ENCODE data around the gene DIDO1.
"Not testable (repeated sequence)": the region's sequence is repeated elsewhere in the genome, so short reads cannot be mapped to it uniquely, and the experiment has no call there.

The DIDO1 gene

DNA sequence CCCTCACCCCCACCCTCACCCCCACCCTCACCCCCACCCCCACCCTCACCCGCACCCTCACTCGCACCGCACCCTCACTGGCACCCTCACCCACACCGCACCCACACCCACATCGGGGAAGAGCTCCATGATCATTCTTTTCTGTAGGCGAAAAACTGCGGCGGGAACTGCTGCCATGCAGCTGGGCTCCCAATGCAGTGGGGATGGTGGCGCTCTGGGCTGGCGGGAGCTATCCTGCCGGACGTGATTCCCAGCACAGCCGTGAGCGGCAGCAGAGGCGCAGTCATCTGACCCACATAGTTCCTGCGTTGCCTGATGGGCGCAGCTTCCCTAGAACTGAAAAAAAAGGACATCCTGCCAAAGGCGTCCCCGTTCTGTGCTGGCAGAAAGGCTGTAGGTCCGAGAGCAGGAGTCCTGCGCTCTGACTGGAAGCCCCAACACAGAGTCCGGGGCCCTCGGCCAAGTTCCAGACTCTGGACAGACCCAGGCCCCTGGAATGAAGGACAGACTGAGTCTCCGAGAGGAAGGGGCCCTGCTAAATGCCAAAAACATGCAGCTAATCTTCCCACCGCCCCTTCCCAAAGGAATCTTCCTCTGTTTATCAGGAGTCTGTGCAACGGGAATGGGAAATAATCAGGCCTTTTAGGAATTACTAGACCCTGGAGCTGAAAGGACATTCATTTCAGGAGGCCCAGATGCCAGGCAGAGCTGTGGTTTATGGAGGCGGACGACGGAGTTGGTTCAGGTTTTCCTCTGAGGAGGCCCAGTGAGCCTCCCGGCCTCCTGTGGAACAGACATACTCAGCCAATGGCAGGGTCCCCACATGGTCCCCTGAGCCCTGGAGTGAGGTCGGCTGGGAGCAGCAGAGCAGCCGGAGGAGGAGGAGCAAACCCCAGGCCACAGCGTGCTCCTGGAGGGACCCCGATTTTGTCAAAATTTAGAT lies 50.6 kb downstream of the DIDO1 start:
- DNase-seq, result no peak

DNA sequence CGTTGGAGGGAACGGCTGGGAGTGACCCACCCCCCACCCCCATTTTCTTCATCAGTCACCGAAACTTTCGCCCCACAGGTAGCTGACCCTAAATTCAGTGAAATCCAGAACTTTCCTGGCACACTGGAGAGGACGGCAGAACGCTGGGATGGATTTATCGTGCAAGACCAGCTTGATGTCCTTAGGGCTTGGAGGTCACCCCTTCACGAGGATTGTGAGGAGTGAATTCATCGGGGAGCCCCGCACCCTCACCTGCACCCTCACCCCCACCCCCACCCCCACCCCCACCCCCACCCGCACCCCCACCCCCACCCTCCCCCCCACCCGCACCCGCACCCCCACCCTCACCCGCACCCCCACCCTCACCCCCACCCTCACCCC lies 51.4 kb downstream of the DIDO1 start:
- no peak for DNase-seq

DNA sequence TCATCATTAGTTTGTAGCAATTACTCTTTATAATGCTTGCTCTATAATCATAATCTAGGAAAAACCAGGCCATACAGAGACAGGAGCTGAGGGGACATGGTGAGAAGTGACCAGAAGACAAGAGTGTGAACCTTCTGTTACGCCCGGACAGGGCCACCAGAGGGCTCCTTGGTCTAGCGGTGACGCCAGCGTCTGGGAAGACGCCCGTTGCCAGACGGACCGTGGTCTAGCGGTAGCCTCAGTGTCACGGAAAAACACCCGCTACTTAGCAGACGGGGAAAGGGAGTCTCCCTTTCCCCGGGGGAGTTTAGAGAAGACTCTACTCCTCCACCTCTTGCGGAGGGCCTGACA lies 52.6 kb downstream of the DIDO1 start:
- DNase-seq, result peak; percentile 14

DNA sequence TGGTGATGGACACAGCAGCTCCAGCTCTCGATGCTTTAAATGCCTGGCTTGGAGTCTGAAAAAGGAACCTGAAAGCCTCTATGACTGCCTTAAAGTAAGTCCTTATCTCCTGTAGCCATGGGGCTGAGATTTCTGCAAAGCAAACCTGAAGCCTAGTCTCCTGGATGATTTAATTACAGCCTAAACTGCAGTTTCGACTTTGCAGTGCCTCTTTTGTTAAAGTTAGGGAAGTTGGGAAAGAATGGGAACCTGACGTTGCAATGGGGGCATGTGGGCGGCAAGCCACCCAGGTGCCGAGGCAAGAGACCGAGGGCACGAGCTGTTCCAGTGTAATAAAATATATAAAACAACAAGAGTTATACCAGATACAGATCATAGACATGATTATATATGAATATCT lies 53.0 kb downstream of the DIDO1 start:
- no peak for DNase-seq

- DNase-seq, result no peak
Observed at GRCh38 chr20:62872862-62873261, 53.4 kb downstream of the DIDO1 start.

DNA sequence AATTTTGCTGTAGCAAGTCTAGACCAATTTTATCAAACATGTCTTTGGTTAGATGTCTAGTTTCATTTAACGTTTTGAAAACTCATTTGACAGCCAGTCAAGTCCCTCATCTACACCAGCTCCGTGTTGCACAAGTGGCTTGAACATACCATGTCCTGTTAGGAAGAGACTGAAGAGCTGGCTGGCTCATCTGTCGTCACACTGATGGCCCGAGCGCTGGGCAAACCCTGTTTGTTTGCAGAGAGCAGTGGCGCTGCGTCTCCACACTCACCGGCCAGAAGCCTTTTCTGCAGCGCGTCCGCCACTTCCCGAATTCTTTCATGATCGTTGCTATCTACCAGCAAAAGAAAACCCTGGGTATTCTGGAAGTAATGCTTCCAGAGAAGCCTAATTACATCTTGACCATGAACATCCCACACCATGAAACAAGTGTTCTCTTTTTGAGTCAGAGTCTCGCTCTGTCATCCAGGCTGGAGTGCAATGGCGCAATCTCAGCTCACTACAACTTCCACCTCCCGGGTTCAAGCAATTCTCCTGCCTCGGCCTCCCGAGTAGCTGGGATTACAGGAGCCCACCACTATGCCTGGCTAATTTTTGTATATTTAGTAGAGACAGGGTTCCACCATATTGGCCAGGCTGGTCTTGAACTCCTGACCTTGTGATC lies 54.0 kb downstream of the DIDO1 start:
- DNase-seq, result no peak

DNA sequence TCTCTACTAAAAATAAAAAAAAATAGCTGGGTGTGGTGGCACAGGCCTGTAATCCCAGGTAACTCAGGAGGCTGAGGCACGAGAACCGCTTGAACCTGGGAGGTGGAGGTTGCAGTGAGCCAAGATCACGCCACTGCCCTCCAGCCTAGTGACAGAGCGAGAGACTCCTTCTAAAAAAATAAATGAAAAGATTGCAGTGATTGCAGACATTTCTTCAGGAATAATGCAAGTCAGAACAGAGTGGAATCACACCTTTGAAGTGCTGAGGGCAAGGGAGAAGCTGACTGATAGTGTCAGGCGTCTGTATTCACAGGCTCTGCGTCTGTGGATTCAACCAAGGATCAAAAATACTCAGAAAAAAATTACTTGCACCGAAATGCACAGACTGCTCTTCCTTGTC lies 62.1 kb downstream of the DIDO1 start:
- no peak for DNase-seq

GRCh38 chr20:62861726-62862336 lies 64.5 kb downstream of the DIDO1 start, which contains the start of gene TCFL5:
Gene TCFL5 (minus strand): TSS chr20:62861822. CDS start chr20:62861670, 152 bp downstream.
- DNase-seq, result peak; percentile 45

- no peak for DNase-seq
Observed at GRCh38 chr20:62860924-62861691, 65.2 kb downstream of the DIDO1 start.

DNA sequence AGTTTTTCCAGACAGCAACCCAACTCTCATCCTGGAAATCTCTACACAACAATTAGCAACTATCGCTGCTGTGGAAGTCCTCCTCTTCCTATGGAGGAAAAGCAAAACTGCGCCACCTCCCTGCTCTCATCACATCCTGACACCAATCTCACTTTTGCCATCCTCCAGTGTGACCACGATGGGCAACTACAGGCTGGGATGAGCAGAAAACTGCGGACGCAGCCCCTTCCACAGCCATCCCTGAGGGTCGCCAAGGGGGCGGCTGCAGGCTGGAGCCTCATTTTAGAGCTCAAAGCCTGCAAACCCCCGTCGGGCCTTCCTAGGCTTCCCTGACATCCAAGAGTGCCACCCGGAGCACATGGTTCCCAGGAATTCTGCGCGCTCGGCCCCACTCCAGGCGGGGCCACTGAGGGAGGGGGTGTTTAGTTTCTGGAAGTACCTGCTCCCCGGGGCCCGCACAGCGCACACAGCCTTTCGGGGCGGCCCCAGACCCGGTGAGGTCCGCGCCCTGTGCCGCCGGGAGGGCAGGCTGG lies 65.8 kb downstream of the DIDO1 start:
- no peak for DNase-seq

DNA sequence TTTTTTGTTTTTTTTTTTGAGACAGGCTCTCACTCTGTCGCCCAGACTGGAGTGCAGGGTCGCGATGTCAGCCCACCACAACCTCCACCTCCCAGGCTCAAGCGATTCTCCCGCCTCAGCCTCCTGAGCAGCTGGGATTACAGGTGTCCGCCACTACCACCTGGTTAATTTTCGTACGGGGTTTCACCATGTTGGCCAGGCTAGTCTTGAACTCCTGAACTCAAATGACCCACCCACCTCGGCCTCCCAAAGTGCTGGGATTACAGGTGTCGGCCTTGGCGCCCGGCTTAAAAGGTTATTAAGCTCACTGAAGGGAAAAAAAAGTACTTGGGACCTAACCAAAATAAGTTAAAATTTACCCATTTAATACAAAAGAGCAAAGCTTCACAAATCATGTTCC lies 66.6 kb downstream of the DIDO1 start:
- no peak for DNase-seq

DNA sequence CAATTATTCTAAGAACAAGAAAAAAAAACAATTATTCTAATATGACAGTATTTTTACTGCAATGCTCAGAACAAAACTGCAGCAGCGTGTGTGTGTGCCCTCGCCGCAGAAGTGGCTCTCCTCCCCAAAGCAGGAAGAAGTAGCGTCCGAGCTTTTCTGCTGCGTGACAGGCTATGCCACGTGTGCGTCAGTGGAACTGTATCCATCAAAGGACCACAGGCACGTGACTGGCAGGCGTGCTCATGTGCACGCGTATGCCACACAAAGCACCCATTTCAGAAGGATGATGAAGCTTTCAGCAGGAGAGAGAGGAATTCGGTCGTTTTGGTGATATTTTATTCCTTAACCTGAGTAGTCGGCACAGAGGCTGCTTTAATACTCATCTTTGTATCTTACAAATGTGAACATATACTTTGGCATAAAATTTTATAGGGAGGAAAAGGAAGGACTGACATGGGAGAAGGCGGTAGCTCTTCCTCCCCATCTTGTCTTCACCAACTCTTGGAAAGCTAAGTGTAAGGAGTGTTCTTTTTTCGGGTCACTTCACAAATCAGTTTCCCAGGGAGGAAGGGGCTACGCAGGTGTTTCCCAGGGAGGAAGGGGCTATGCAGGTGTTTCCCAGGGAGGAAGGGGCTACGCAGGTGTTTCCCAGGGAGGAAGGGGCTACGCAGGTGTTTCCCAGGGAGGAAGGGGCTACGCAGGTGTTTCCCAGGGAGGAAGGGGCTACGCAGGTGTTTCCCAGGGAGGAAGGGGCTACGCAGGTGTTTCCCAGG lies 68.1 kb downstream of the DIDO1 start:
- DNase-seq, result no peak

DNA sequence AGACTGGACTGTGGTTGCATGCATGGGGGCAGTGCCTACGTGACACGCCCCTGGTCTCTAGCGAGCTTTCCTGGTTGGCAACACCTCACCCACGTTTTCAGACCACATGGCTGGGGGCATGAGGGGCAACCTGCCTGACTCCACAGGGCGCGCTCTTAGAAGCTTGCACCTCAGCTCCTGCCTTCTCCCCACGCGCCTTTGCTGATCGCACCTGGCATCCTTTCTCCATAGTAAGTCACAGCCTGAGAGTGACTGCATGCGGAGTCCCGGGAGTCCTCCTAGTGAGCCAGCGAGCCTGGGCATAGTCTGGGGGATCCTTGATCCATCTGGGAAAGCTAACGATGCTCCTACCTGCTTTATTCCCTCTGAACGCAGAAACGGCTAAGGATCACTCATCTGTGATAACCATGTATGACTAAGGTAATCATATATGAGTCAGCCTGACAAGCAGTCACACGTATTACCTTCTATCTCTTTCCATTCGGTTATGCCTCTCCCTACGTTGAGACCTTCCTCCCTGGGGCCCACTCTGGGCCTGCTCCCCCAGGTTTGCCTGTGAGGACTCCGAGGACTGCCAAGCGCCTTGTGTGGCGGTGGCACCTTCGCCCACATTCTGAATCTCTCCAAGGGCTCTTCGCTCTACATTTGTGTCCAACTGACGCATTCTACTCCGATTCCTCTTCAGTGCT lies 69.2 kb downstream of the DIDO1 start:
- DNase-seq, result no peak

DNA sequence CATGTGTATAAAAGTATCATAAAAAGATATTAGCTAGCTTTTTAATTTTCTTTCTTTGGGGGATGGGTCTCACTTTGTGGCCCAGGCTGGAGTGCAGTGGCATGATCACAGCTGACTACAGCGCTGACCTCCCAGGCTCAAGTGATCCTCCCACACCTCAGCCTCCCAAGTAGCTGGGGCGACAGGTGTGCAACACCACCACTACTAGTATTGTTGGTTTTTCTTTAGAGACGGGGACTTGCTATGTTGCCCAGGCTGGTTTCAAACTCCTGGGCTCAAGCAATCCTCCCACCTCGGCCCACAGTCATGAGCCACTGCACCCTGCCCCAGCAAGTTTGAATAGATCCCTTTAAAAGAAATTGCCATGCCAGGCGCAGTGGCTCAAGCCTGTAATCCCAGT lies 71.2 kb downstream of the DIDO1 start:
- no peak for DNase-seq

GRCh38 chr20:62854121-62854520 lies 72.2 kb downstream of the DIDO1 start:
- no peak for DNase-seq

- not testable (repeated sequence) for DNase-seq
Observed at GRCh38 chr20:62853304-62853703, 73.0 kb downstream of the DIDO1 start.

GRCh38 chr20:62852841-62853240 lies 73.5 kb downstream of the DIDO1 start:
- no peak for DNase-seq

GRCh38 chr20:62852196-62852595 lies 74.1 kb downstream of the DIDO1 start:
- no peak for DNase-seq

GRCh38 chr20:62850333-62850974 lies 75.9 kb downstream of the DIDO1 start:
- DNase-seq, result no peak

GRCh38 chr20:62849431-62849830 lies 76.9 kb downstream of the DIDO1 start:
- DNase-seq, result no peak

DNA sequence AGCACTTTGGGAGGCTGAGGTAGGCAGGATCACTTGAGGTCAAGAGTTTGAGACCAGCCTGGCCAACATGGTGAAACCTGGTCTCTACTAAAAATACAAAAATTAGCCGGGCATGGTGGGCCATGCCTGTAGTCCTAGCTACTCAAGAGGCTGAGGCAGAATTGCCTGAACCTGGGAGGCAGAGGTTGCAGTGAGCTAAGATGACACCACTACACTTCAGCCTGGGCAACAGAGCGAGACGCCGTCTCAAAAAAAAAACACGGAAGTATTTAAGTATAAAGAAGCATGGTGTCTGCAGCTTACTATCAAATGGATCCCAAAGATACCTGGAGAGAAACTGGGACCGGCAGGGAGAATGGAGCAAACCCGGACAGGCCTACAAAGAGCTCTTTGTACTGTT lies 77.4 kb downstream of the DIDO1 start:
- DNase-seq, result not testable (repeated sequence)

Measured in kidney glomerular epithelial cell (primary cell).